Liver (tissue), 9 donors: ENCODE results near the gene ITCH. TPM values are rescaled to one million over a fixed set of nuclear protein-coding genes. Genes with fewer than 3 reads are reported as not detected.

Experiments used
- DNase-seq: peaks from one replicate; pipeline ENCODE4 v3.0.0-alpha.2; 2017; ENCODE audit warnings: low spot score
- H3K27ac ChIP-seq, 2 donors: one replicate each; pipeline ENCODE4 v1.7.0; 2013; ENCODE audit warnings: inconsistent platforms in 2 of 2, low read length in 2 of 2, control low read depth in 1 of 2, low read depth in 1 of 2, mild to moderate bottlenecking in 1 of 2
- H3K27me3 ChIP-seq, 4 donors: one replicate each; pipeline versions ENCODE4 v1.6.1 to v1.7.0; 2013; ENCODE audit warnings: low read length in 3 of 4, inconsistent platforms in 1 of 4, mild to moderate bottlenecking in 1 of 4, moderate library complexity in 1 of 4; ENCODE audit not compliant: control insufficient read depth in 4 of 4, insufficient read depth in 4 of 4
- H3K36me3 ChIP-seq, 4 donors: one replicate each; pipeline versions ENCODE4 v1.6.1 to v1.7.0; 2013; ENCODE audit warnings: low read length in 3 of 4, mild to moderate bottlenecking in 3 of 4, low read depth in 1 of 4, moderate library complexity in 1 of 4; ENCODE audit not compliant: control insufficient read depth in 4 of 4, insufficient read depth in 3 of 4
- H3K4me1 ChIP-seq, 4 donors: one replicate each; pipeline versions ENCODE4 v1.6.1 to v1.7.0; 2013; ENCODE audit warnings: low read length in 3 of 4, mild to moderate bottlenecking in 3 of 4, moderate library complexity in 1 of 4; ENCODE audit not compliant: control insufficient read depth in 4 of 4, insufficient read depth in 4 of 4
- H3K4me3 ChIP-seq, 3 donors: one replicate each; pipeline versions ENCODE4 v1.6.1 to v1.7.0; 2013; ENCODE audit warnings: low read length in 3 of 3, control low read depth in 1 of 3, low read depth in 1 of 3, mild to moderate bottlenecking in 1 of 3
- H3K9ac ChIP-seq, 2 donors: one replicate each; pipeline ENCODE4 v1.7.0; 2013; ENCODE audit warnings: low read length in 2 of 2, mild to moderate bottlenecking in 2 of 2, moderate library complexity in 2 of 2, control low read depth in 1 of 2, low read depth in 1 of 2
- H3K9me3 ChIP-seq, 4 donors: one replicate each; pipeline versions ENCODE4 v1.6.1 to v1.7.0; 2013; ENCODE audit warnings: low read length in 3 of 4; ENCODE audit not compliant: control insufficient read depth in 4 of 4
- ATF3 ChIP-seq: IDR thresholded peaks from 2 replicates; pipeline ENCODE4 v1.6.1; 2016; ENCODE audit warnings: antibody characterized with exemption
- CTCF ChIP-seq: fragments of 150-350 bp; IDR thresholded peaks from 2 replicates; pipeline ENCODE4 v1.5.1; 2017; ENCODE audit warnings: improper control_type of control experiment, low read depth, low read length; ENCODE audit not compliant: missing input control
- EGR1 ChIP-seq, 2 donors: IDR thresholded peaks; 2 replicates each; pipeline ENCODE4 v1.6.1; 2016 to 2018; ENCODE audit warnings: antibody characterized with exemption in 2 of 2, low read depth in 2 of 2
- FOXA1 ChIP-seq: IDR thresholded peaks from 2 replicates; pipeline ENCODE4 v1.6.1; 2016; ENCODE audit warnings: antibody characterized with exemption
- GABPA ChIP-seq, 2 donors: IDR thresholded peaks in 1 of 2; conservative IDR thresholded peaks in 1 of 2; 2 replicates each; pipeline ENCODE4 v1.6.1; 2016; ENCODE audit warnings: antibody characterized with exemption in 2 of 2, mild to moderate bottlenecking in 1 of 2, moderate library complexity in 1 of 2
- HNF4A ChIP-seq, 2 donors: conservative IDR thresholded peaks; 2 replicates each; pipeline ENCODE4 v1.6.1; 2016; ENCODE audit warnings: antibody characterized with exemption in 2 of 2, mild to moderate bottlenecking in 2 of 2
- HNF4G ChIP-seq: IDR thresholded peaks from 2 replicates; pipeline ENCODE4 v1.6.1; 2016; ENCODE audit warnings: antibody characterized with exemption
- JUND ChIP-seq, 2 donors: IDR thresholded peaks; 2 replicates each; pipeline ENCODE4 v1.6.1; 2016; ENCODE audit warnings: antibody characterized with exemption in 2 of 2
- MAX ChIP-seq: IDR thresholded peaks from 2 replicates; pipeline ENCODE4 v1.6.1; 2016; ENCODE audit warnings: antibody characterized with exemption
- SP1 ChIP-seq: IDR thresholded peaks from 2 replicates; pipeline ENCODE4 v1.6.1; 2018; ENCODE audit warnings: antibody characterized with exemption, mild to moderate bottlenecking
- TAF1 ChIP-seq: conservative IDR thresholded peaks from 2 replicates; pipeline ENCODE4 v1.6.1; 2016; ENCODE audit warnings: antibody characterized with exemption, mild to moderate bottlenecking
- YY1 ChIP-seq: IDR thresholded peaks from 2 replicates; pipeline ENCODE4 v1.6.1; 2016; ENCODE audit warnings: antibody characterized with exemption, mild to moderate bottlenecking
- ZBTB33 ChIP-seq: IDR thresholded peaks from 2 replicates; pipeline ENCODE4 v1.6.1; 2016; ENCODE audit warnings: antibody characterized with exemption
- WGBS: extraction: QIAGEN DNeasy Blood & Tissue Kit; methylation state at CpG from one replicate; pipeline ENCODE4 v1.1.7; 2013; 5-methylcytosine and 5-hydroxymethylcytosine counted together
- polyA plus RNA-seq, 2 donors: library from polyadenylated mRNA; stranded (reverse) in 1 of 2; unstranded in 1 of 2; fragments of 200-250 nt in 1 of 2; fragments of >200 nt in 1 of 2; fragmentation: Nextera tagmentation in 1 of 2; extraction: Ambion mirVana in 1 of 2; gene quantifications; one replicate each; pipeline versions ENCODE4 v1.2.1 to v1.2.3, GENCODE V29; 2013 to 2015
- total RNA-seq, 2 donors: library from RNA; depleted of rRNA; stranded (reverse); fragments of >200 nt; gene quantifications; one replicate each; pipeline ENCODE4 v1.2.3, GENCODE V29; 2014
- donor health status: healthy.
- donor health status: healthy.
- donor health status: healthy.
- donor health status: healthy.
- donor health status: healthy.

ITCH gene
- total and polyA plus RNA-seq, 4 donors, result 14.3 to 85.3 (median 25.8) TPM

- Histone ChIP-seq H3K9me3 (no peaks in the 10 kb centered on the region), H3K4me3 (no peak overlapping the region), H3K27me3 (no peaks in the 10 kb centered on the region), H3K4me1 (peaks cover 0 to 10% (median 2%) of the 10 kb centered on the region in 4 donors), H3K9ac (no peak overlapping the region), H3K36me3 (no peaks in the 10 kb centered on the region), H3K27ac (no peak overlapping the region)
- DNase-seq, result no peak
- TF ChIP-seq EGR1 (IDR thresholded peaks at IDR 0.05; ENCODE audit: low read depth in 2 of 2) (no peak), HNF4A (conservative IDR thresholded peaks at IDR 0.05) (no peak), JUND (IDR thresholded peaks at IDR 0.05) (no peak)
- WGBS, result 77% methylated on average over 20 of the region's 20 CpGs
Observed at GRCh38 chr20:34549291-34549928, 186.3 kb downstream of the ITCH start.

GRCh38 chr20:34549929-34550305 is 186.8 kb downstream of the ITCH start:
- DNase-seq, result no peak

More at GRCh38 chr20:34549929-34550305, 186.8 kb downstream of the ITCH start:
- WGBS, result 94% methylated on average over 13 of the region's 13 CpGs
- H3K27me3 ChIP-seq, result no peaks in the 10 kb centered on the region
- peaks cover 0 to 10% (median 2%) of the 10 kb centered on the region in 4 donors for H3K4me1 ChIP-seq
- H3K9me3 ChIP-seq, result no peaks in the 10 kb centered on the region
- no peak overlapping the region for H3K27ac ChIP-seq
- TF ChIP-seq TAF1, result no peak
- no peak for TF ChIP-seq ATF3
- no peak for TF ChIP-seq CTCF
- no peak for TF ChIP-seq ZBTB33
- TF ChIP-seq HNF4G, result no peak
- TF ChIP-seq SP1, result no peak
- no peak for TF ChIP-seq FOXA1
- no peak for TF ChIP-seq YY1
- TF ChIP-seq GABPA (IDR thresholded peaks at IDR 0.05 in 1 of 2, conservative IDR thresholded peaks at IDR 0.05 in 1 of 2), result no peak
- TF ChIP-seq EGR1 (IDR thresholded peaks at IDR 0.05; ENCODE audit: low read depth in 2 of 2), result no peak
- no peak for TF ChIP-seq MAX
- no peak for TF ChIP-seq HNF4A (conservative IDR thresholded peaks at IDR 0.05)
- no peaks in the 10 kb centered on the region for H3K36me3 ChIP-seq
- no peak overlapping the region for H3K9ac ChIP-seq
- no peak overlapping the region for H3K4me3 ChIP-seq
